HCT116 (cell line): Measurements from ENCODE around the gene C15orf61. TPM values are rescaled to one million over a fixed set of nuclear protein-coding genes. Genes with fewer than 3 reads are reported as not detected.

Source experiments
- ATAC-seq: fragments of 200-7000 bp; cut with Tn5 transposase; 2 replicates; pipeline ENCODE4 v1.9.1; 2020; ENCODE audit warnings: mild to moderate bottlenecking, moderate library complexity
- BruUV-seq: library from RNA; stranded (reverse); fragments of 400-500 nt; replicated peaks from 2 replicates; lab custom pipeline; 2021; lab: Mats Ljungman, UMichigan
- CTCF ChIA-PET: fragments of 300-600 bp; sonication (Branson Sonifier 250); formaldehyde crosslinking; loops from one replicate; lab custom pipeline; 2021; ENCODE audit warnings: antibody characterized with exemption; lab: Charles Lee
- POLR2A ChIA-PET: fragments of 300-600, 350-600 bp; sonication (Branson Sonifier 250); formaldehyde crosslinking; loops from one replicate; lab custom pipeline; 2021; ENCODE audit warnings: antibody characterized with exemption; lab: Charles Lee
- RAD21 ChIA-PET, 2 experiments: fragments of 300-600 bp; sonication (Branson Sonifier 250); formaldehyde crosslinking; loops; one replicate each; lab custom pipeline; 2023; ENCODE audit warnings: low total read pairs in 2 of 2; ENCODE audit not compliant: uncharacterized antibody in 2 of 2, unreplicated experiment in 2 of 2, low non-redundant PET in 1 of 2; lab: Charles Lee
- DNase-seq: peaks from one replicate; pipeline ENCODE4 v3.0.0-alpha.2; 2010; ENCODE audit warnings: low read depth, low spot score
- H2AFZ ChIP-seq: fragments of 200-600 bp; shearing (Covaris generic), sonication (generic); 2 replicates; pipeline ENCODE4 v1.6.1; 2017; ENCODE audit warnings: low read depth, mixed run types, mixed read lengths, antibody characterized with exemption, low read length; ENCODE audit not compliant: poor library complexity, severe bottlenecking
- H3K27ac ChIP-seq: 2 replicates; pipeline ENCODE4 v1.5.1; 2012; ENCODE audit warnings: low read depth, low read length
- H3K27me3 ChIP-seq: fragments of 200-600 bp; sonication (generic); 2 replicates; pipeline ENCODE4 v1.6.1; 2016; ENCODE audit warnings: mixed run types, low read length, mixed read lengths; ENCODE audit not compliant: insufficient read depth
- H3K36me3 ChIP-seq, 2 experiments: fragments of 200-500 bp in 1 of 2; fragments of 200-600 bp in 1 of 2; sonication (Bioruptor generic) in 1 of 2; sonication (generic) in 1 of 2; 2 replicates each; pipeline versions ENCODE4 v1.5.1 to v1.6.1; 2014 to 2016; ENCODE audit warnings: low read length in 2 of 2, inconsistent platforms in 1 of 2, mixed read lengths in 1 of 2, mixed run types in 1 of 2; ENCODE audit not compliant: insufficient read depth in 2 of 2, control insufficient read depth in 1 of 2
- H3K4me1 ChIP-seq, 2 experiments: fragments of 200-600 bp in 1 of 2; sonication (generic) in 1 of 2; 2 replicates each; pipeline versions ENCODE4 v1.5.1 to v1.6.1; 2012 to 2017; ENCODE audit warnings: low read length in 2 of 2, inconsistent platforms in 1 of 2, mild to moderate bottlenecking in 1 of 2, mixed read lengths in 1 of 2, mixed run types in 1 of 2, moderate library complexity in 1 of 2; ENCODE audit not compliant: insufficient read depth in 2 of 2, control insufficient read depth in 1 of 2
- H3K4me2 ChIP-seq: fragments of 200-600 bp; sonication (generic); 2 replicates; pipeline ENCODE4 v1.6.1; 2017; ENCODE audit warnings: mixed run types, low read length, mixed read lengths
- H3K4me3 ChIP-seq, 2 experiments: fragments of 200-600 bp in 1 of 2; sonication (generic) in 1 of 2; replicated peaks in 1 of 2; 2 replicates each; pipeline ENCODE4 v1.5.1; 2011 to 2016; ENCODE audit warnings: low read length in 2 of 2, control low read depth in 1 of 2, low read depth in 1 of 2, mild to moderate bottlenecking in 1 of 2, mixed read lengths in 1 of 2, mixed run types in 1 of 2
- H3K79me2 ChIP-seq: fragments of 200-600 bp; sonication (generic); 2 replicates; pipeline ENCODE4 v1.6.1; 2017; ENCODE audit warnings: mild to moderate bottlenecking, mixed run types, low read length, moderate library complexity, mixed read lengths; ENCODE audit not compliant: insufficient read depth
- H3K9ac ChIP-seq: fragments of 200-600 bp; sonication (generic); 2 replicates; pipeline ENCODE4 v1.6.1; 2016; ENCODE audit warnings: low read length, mixed read lengths
- H3K9me2 ChIP-seq: fragments of 200-600 bp; sonication (generic), shearing (Covaris generic); 2 replicates; pipeline ENCODE4 v1.6.1; 2017; ENCODE audit warnings: mixed run types, mild to moderate bottlenecking, moderate library complexity; ENCODE audit not compliant: insufficient read depth
- H3K9me3 ChIP-seq, 2 experiments: fragments of 200-500 bp in 1 of 2; fragments of 200-600 bp in 1 of 2; sonication (Bioruptor generic) in 1 of 2; sonication (generic) in 1 of 2; 2 replicates each; pipeline ENCODE4 v1.6.1; 2014 to 2017; ENCODE audit warnings: low read length in 2 of 2, mixed read lengths in 2 of 2, inconsistent platforms in 1 of 2, low read depth in 1 of 2, mild to moderate bottlenecking in 1 of 2, mixed run types in 1 of 2, moderate library complexity in 1 of 2; ENCODE audit not compliant: control insufficient read depth in 1 of 2, insufficient read depth in 1 of 2
- H4K20me1 ChIP-seq: fragments of 200-600 bp; sonication (generic), shearing (Covaris generic); 2 replicates; pipeline ENCODE4 v1.6.1; 2017; ENCODE audit warnings: mixed run types, mild to moderate bottlenecking, moderate library complexity; ENCODE audit not compliant: insufficient read depth
- CBX3 ChIP-seq: IDR thresholded peaks from 2 replicates; pipeline ENCODE4 v1.6.1; 2012; ENCODE audit warnings: low read depth
- EGR1 ChIP-seq: IDR thresholded peaks from 2 replicates; pipeline ENCODE4 v1.6.1; 2012; ENCODE audit warnings: low read depth
- ELF1 ChIP-seq: IDR thresholded peaks from 2 replicates; pipeline ENCODE4 v1.6.1; 2012; ENCODE audit warnings: low read depth, borderline replicate concordance
- EZH2 ChIP-seq: fragments of 200-600 bp; sonication (generic); IDR thresholded peaks from 2 replicates; pipeline ENCODE4 v1.6.1; 2017; ENCODE audit warnings: antibody characterized with exemption, mixed run types
- JUND ChIP-seq: IDR thresholded peaks from 2 replicates; pipeline ENCODE4 v1.6.1; 2012
- POLR2A ChIP-seq: IDR thresholded peaks from 2 replicates; pipeline ENCODE4 v1.7.0; 2011; ENCODE audit warnings: borderline replicate concordance; ENCODE audit not compliant: insufficient read depth, insufficient read length; ENCODE audit errors: extremely low read depth
- POLR2AphosphoS5 ChIP-seq: IDR thresholded peaks from 2 replicates; pipeline ENCODE4 v1.6.1; 2011; ENCODE audit warnings: mild to moderate bottlenecking, low read depth, low read length, moderate library complexity
- RAD21 ChIP-seq: IDR thresholded peaks from 2 replicates; pipeline ENCODE4 v1.6.1; 2012; ENCODE audit warnings: low read depth, mild to moderate bottlenecking
- SRF ChIP-seq: IDR thresholded peaks from 2 replicates; pipeline ENCODE4 v1.6.1; 2012; ENCODE audit warnings: low read depth
- YY1 ChIP-seq: IDR thresholded peaks from 2 replicates; pipeline ENCODE4 v1.6.1; 2011; ENCODE audit warnings: low read length, low read depth, moderate library complexity, mild to moderate bottlenecking; ENCODE audit not compliant: insufficient replicate concordance; ENCODE audit errors: extremely low read depth
- intact Hi-C: fragments of 100-400 bp; cut with micrococcal nuclease; formaldehyde crosslinking; loops from 2 replicates; pipeline ENCODE4 v1.10.0; 2022
- total RNA-seq: library from RNA; stranded (reverse); gene quantifications from one replicate; pipeline ENCODE4 v1.2.1, GENCODE V29; 2021; ENCODE audit not compliant: unreplicated experiment
- TF ChIP-seq, protein P1 (sequence below), 3 experiments: fragments of 200-600 bp in 1 of 3; sonication (generic) in 1 of 3; IDR thresholded peaks in 2 of 3; conservative IDR thresholded peaks in 1 of 3; 2 replicates each; pipeline ENCODE4 v1.5.1; 2012 to 2017; ENCODE audit warnings: low read depth in 2 of 3, low read length in 2 of 3, antibody characterized with exemption in 1 of 3, borderline replicate concordance in 1 of 3, control low read depth in 1 of 3, mild to moderate bottlenecking in 1 of 3, mixed read lengths in 1 of 3, mixed run types in 1 of 3, moderate library complexity in 1 of 3; ENCODE audit not compliant: insufficient read depth in 1 of 3
- TF ChIP-seq, protein P2 (sequence below): IDR thresholded peaks from 2 replicates; pipeline ENCODE4 v1.6.1; 2012
- TF ChIP-seq, protein P3 (sequence below): IDR thresholded peaks from 2 replicates; pipeline ENCODE4 v1.6.1; 2012

Gene C15orf61
- total RNA-seq, 1 experiment from 2014 or later: 9.9 TPM

DNA sequence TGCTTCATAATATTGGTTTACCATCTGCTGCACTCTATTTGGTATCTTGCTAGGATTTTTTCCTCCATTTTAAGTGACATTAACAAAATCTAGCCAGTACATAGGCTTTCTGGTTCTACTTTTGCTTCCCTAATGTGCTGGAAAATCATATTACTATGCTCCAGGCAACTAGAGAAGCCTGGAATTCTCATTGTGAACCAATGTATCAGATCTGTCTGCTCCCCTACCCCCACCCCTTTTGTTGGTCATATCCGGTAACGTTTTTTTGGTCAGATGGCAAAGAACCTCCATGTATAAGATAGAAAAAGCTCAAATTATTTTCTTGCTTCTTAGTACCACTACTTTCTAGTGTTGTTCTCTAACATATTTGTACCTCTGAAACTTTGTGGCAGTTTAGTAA, 38.6 kb downstream of the C15orf61 start:
- Histone ChIP-seq H3K4me2 (no peak overlapping the region), H3K4me3 (no peak overlapping the region), H2AFZ (no peak overlapping the region), H3K79me2 (no peaks in the 10 kb centered on the region), H3K27me3 (no peaks in the 10 kb centered on the region), H3K9me3 (no peaks in the 10 kb centered on the region; a peak in 1 of 4 replicates), H3K9ac (no peak overlapping the region), H3K36me3 (peaks cover 0 to 7% of the 10 kb centered on the region in 2 experiments; a peak in 1 of 4 replicates), H3K27ac (no peak overlapping the region), H4K20me1 (no peaks in the 10 kb centered on the region), H3K9me2 (no peaks in the 10 kb centered on the region), H3K4me1 (no peaks in the 10 kb centered on the region)
- TF ChIP-seq, protein P1, sequence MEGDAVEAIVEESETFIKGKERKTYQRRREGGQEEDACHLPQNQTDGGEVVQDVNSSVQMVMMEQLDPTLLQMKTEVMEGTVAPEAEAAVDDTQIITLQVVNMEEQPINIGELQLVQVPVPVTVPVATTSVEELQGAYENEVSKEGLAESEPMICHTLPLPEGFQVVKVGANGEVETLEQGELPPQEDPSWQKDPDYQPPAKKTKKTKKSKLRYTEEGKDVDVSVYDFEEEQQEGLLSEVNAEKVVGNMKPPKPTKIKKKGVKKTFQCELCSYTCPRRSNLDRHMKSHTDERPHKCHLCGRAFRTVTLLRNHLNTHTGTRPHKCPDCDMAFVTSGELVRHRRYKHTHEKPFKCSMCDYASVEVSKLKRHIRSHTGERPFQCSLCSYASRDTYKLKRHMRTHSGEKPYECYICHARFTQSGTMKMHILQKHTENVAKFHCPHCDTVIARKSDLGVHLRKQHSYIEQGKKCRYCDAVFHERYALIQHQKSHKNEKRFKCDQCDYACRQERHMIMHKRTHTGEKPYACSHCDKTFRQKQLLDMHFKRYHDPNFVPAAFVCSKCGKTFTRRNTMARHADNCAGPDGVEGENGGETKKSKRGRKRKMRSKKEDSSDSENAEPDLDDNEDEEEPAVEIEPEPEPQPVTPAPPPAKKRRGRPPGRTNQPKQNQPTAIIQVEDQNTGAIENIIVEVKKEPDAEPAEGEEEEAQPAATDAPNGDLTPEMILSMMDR (IDR thresholded peaks at IDR 0.05 in 2 of 3, conservative IDR thresholded peaks at IDR 0.05 in 1 of 3; ENCODE audit: borderline replicate concordance in 1 of 3, insufficient read depth in 1 of 3, low read depth in 2 of 3, low read length in 2 of 3): no peak
- TF ChIP-seq, protein P2, sequence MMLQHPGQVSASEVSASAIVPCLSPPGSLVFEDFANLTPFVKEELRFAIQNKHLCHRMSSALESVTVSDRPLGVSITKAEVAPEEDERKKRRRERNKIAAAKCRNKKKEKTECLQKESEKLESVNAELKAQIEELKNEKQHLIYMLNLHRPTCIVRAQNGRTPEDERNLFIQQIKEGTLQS: no peak
- no peak for TF ChIP-seq CBX3
- TF ChIP-seq ELF1: no peak
- TF ChIP-seq POLR2A: no peak
- TF ChIP-seq EZH2: no peak
- TF ChIP-seq, protein P3, sequence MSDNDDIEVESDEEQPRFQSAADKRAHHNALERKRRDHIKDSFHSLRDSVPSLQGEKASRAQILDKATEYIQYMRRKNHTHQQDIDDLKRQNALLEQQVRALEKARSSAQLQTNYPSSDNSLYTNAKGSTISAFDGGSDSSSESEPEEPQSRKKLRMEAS: no peak
- no peak for TF ChIP-seq EGR1
- TF ChIP-seq SRF: no peak
- no peak for TF ChIP-seq POLR2AphosphoS5
- TF ChIP-seq JUND: no peak
- TF ChIP-seq RAD21: no peak
- TF ChIP-seq YY1: no peak
- POLR2A ChIA-PET: no interaction called here
- intact Hi-C loops: no loop called here
- CTCF ChIA-PET: no interaction called here
- RAD21 ChIA-PET: no interaction called here
- no peak for ATAC-seq
- no TSS peak for BruUV-seq
- no peak for DNase-seq
